Globus pallidus (tissue), 1 donor: ENCODE measurements around the gene PLCG1.
A peak's percentile ranks its signal among the peaks of the same experiment; 100 is the strongest.

Experiments used
- DNase-seq: peaks from one replicate; pipeline ENCODE4 v3.0.0-alpha.2; 2015; ENCODE audit warnings: low spot score

PLCG1 gene

GRCh38 chr20:41142919-41143318 lies 5.6 kb downstream of the PLCG1 start:
- no peak for DNase-seq

GRCh38 chr20:41143354-41143753 lies 6.0 kb downstream of the PLCG1 start:
- DNase-seq: no peak

GRCh38 chr20:41145317-41145716 lies 8.0 kb downstream of the PLCG1 start:
- DNase-seq: no peak

- peak; percentile 60 for DNase-seq
These were observed 8.7 kb downstream of the PLCG1 start for GRCh38 chr20:41145821-41146620.

- DNase-seq: no peak
These were observed 10.4 kb downstream of the PLCG1 start for GRCh38 chr20:41147767-41148191.

- DNase-seq: no peak
These were observed 11.6 kb downstream of the PLCG1 start for GRCh38 chr20:41148942-41149341.

- DNase-seq: no peak
These were observed 13.3 kb downstream of the PLCG1 start for GRCh38 chr20:41150664-41151063.

GRCh38 chr20:41151134-41151869 lies 14.0 kb downstream of the PLCG1 start:
- no peak for DNase-seq

GRCh38 chr20:41152108-41152757 lies 14.9 kb downstream of the PLCG1 start:
- DNase-seq: no peak

- DNase-seq: no peak
These were observed 17.3 kb downstream of the PLCG1 start for GRCh38 chr20:41154436-41155176.

GRCh38 chr20:41155261-41155660 lies 17.9 kb downstream of the PLCG1 start:
- no peak for DNase-seq

- DNase-seq: no peak
These were observed 20.8 kb downstream of the PLCG1 start for GRCh38 chr20:41158082-41158625.

- no peak for DNase-seq
These were observed 22.2 kb downstream of the PLCG1 start for GRCh38 chr20:41159547-41159946.

GRCh38 chr20:41160686-41161085 lies 23.3 kb downstream of the PLCG1 start:
- no peak for DNase-seq

GRCh38 chr20:41161886-41162285 lies 24.5 kb downstream of the PLCG1 start:
- DNase-seq: no peak

- no peak for DNase-seq
These were observed 25.1 kb downstream of the PLCG1 start for GRCh38 chr20:41162396-41162795.

GRCh38 chr20:41163821-41164220 lies 26.5 kb downstream of the PLCG1 start:
- no peak for DNase-seq

GRCh38 chr20:41165001-41165882 lies 27.9 kb downstream of the PLCG1 start:
- no peak for DNase-seq

GRCh38 chr20:41166201-41167117 lies 29.1 kb downstream of the PLCG1 start:
- DNase-seq: no peak

- no peak for DNase-seq
These were observed 29.8 kb downstream of the PLCG1 start for GRCh38 chr20:41167118-41167470.
